ENCODE data around the gene SUSD3.

GRCh38 chr9:93035821-93036351, 22.6 kb upstream of the SUSD3 start:
- peak; percentile 4 for TF ChIP-seq CTCF (IDR thresholded peaks at IDR 0.05; ENCODE audit: low read depth, low read length)
- TF ChIP-seq MYC (IDR thresholded peaks at IDR 0.05; ENCODE audit: low read depth, low read length), result no peak
- TF ChIP-seq MAX (IDR thresholded peaks at IDR 0.05; ENCODE audit: low read depth, low read length), result no peak
- TF ChIP-seq POLR2A (IDR thresholded peaks at IDR 0.05; ENCODE audit: extremely low read depth, insufficient read length), result no peak

All from NB4 (cell line).